ENCODE results near the gene OPN4.

GRCh38 chr10:86705905-86706304 is 51.6 kb downstream of the OPN4 start:
- TF ChIP-seq CTCF (IDR thresholded peaks at IDR 0.05) (no peak), POLR2A (IDR thresholded peaks at IDR 0.05) (no peak)

Measured in lower leg skin (tissue), 3 donors.